HepG2 (cell line): ENCODE results near the gene NCOA6. TPM values are rescaled to one million over a fixed set of nuclear protein-coding genes. Genes with fewer than 3 reads are reported as not detected.

Experiments used
- ARHGAP35 ChIP-seq: sonication (generic); formaldehyde crosslinking; IDR thresholded peaks from 2 replicates; pipeline ENCODE4 v1.9.0; 2022; ENCODE audit warnings: mild to moderate bottlenecking, inconsistent platforms, moderate library complexity, missing genetic modification reagents, borderline replicate concordance
- ATF7-NPFF ChIP-seq: sonication (generic); formaldehyde crosslinking; IDR thresholded peaks from 2 replicates; pipeline ENCODE4 v1.8.1; 2023; ENCODE audit warnings: mild to moderate bottlenecking, low read depth, missing genetic modification reagents, moderate library complexity
- CAMTA2 ChIP-seq: sonication (generic); formaldehyde crosslinking; IDR thresholded peaks from 2 replicates; pipeline ENCODE4 v1.4.0; 2020; ENCODE audit warnings: mild to moderate bottlenecking, missing genetic modification reagents, borderline replicate concordance
- CBX2 ChIP-seq, 2 experiments: fragments of 200-600 bp in 1 of 2; sonication (generic); formaldehyde crosslinking in 1 of 2; IDR thresholded peaks; 2 replicates each; pipeline versions ENCODE4 v1.7.0 to v1.8.1; 2018 to 2022; ENCODE audit warnings: low read depth in 2 of 2, low read length in 1 of 2, mild to moderate bottlenecking in 1 of 2, missing genetic modification reagents in 1 of 2
- GABPA ChIP-seq, 2 experiments: IDR thresholded peaks; 2 replicates each; pipeline ENCODE4 v1.6.1; 2011 to 2016; ENCODE audit warnings: low read depth in 2 of 2, low read length in 1 of 2, missing biosample characterization in 1 of 2, missing genetic modification characterization in 1 of 2
- KAT8 ChIP-seq: IDR thresholded peaks from 2 replicates; pipeline ENCODE4 v1.6.1; 2016; ENCODE audit warnings: missing genetic modification reagents, missing compliant biosample characterization
- POGK ChIP-seq: sonication (generic); formaldehyde crosslinking; conservative IDR thresholded peaks from 2 replicates; pipeline ENCODE4 v1.8.0; 2022; ENCODE audit warnings: mild to moderate bottlenecking, moderate library complexity, missing genetic modification reagents
- SMAD1 ChIP-seq: sonication (generic); formaldehyde crosslinking; IDR thresholded peaks from 2 replicates; pipeline ENCODE4 v1.4.0; 2020; ENCODE audit warnings: missing genetic modification reagents, low read depth, mild to moderate bottlenecking, borderline replicate concordance
- ZMYM3 ChIP-seq: sonication (generic); formaldehyde crosslinking; IDR thresholded peaks from 2 replicates; pipeline ENCODE4 v1.5.1; 2020; ENCODE audit warnings: mild to moderate bottlenecking, missing genetic modification reagents
- ZNF142 ChIP-seq: sonication (generic); formaldehyde crosslinking; IDR thresholded peaks from 2 replicates; pipeline ENCODE4 v1.4.0; 2020; ENCODE audit warnings: missing genetic modification reagents
- ZNF362 ChIP-seq: sonication (generic); formaldehyde crosslinking; IDR thresholded peaks from 2 replicates; pipeline ENCODE4 v1.4.0; 2020; ENCODE audit warnings: missing genetic modification reagents, mild to moderate bottlenecking, borderline replicate concordance
- ZNF629 ChIP-seq: sonication (generic); formaldehyde crosslinking; conservative IDR thresholded peaks from 2 replicates; pipeline ENCODE4 v1.5.0; 2020; ENCODE audit warnings: missing genetic modification reagents
- ZNF678 ChIP-seq: sonication (generic); formaldehyde crosslinking; IDR thresholded peaks from 2 replicates; pipeline ENCODE4 v1.4.0; 2020; ENCODE audit warnings: mild to moderate bottlenecking, missing genetic modification reagents
- polyA plus RNA-seq, 8 experiments: library from polyadenylated mRNA; depleted of rRNA in 3 of 8; stranded (reverse) in 7 of 8; unstranded in 1 of 8; fragments of >200 nt; fragmentation: Illumina TruSeq in 4 of 8; extraction: Trizol in 4 of 8; gene quantifications; 2 replicates each; pipeline versions ENCODE4 v1.2.1 to v1.2.3, GENCODE V29; 2011 to 2016; ENCODE audit warnings: low read depth in 4 of 8, missing spikeins in 1 of 8, mixed read lengths in 1 of 8; ENCODE audit not compliant: insufficient read depth in 1 of 8
- total RNA-seq, 5 experiments: library from RNA; depleted of rRNA; stranded (reverse); fragments of >200 nt; fragmentation: Illumina TruSeq; extraction: Trizol; gene quantifications; 2 replicates each; pipeline ENCODE4 v1.2.3, GENCODE V29; 2016; ENCODE audit warnings: low read depth in 1 of 5

The NCOA6 gene
- total and polyA plus RNA-seq, 2 of the 13 experiments (the other 11 are each of a cell fraction or from before 2014, with no cell fraction given) = 11.2 to 29.3 TPM

- TF ChIP-seq ZNF142 (0 out of 2 replicates have a peak, but pooled peaks have one; percentile 21), ATF7-NPFF (CRISPR knock-in tag) (peak; percentile 83; the same call in 1 of the 2 replicates), CBX2 (IDR thresholded peaks at IDR 0.05; ENCODE audit: low read depth, low read length) (no peak), CBX2 (CRISPR knock-in tag; IDR thresholded peaks at IDR 0.05; ENCODE audit: low read depth) (peak; percentile 80; the same call in 1 of the 2 replicates), ZNF629 (CRISPR knock-in tag) (peak; percentile 42; the same call in 1 of the 2 replicates), SMAD1 (CRISPR knock-in tag) (no peak), CAMTA2 (CRISPR knock-in tag) (0 out of 2 replicates have a peak, but pooled peaks have one; percentile 34), POGK (CRISPR knock-in tag) (peak; percentile 43; the same call in 1 of the 2 replicates), ZNF678 (CRISPR knock-in tag) (0 out of 2 replicates have a peak, but pooled peaks have one; percentile 24), ZMYM3 (peak; percentile 92), ZNF362 (0 out of 2 replicates have a peak, but pooled peaks have one; percentile 5), GABPA (IDR thresholded peaks at IDR 0.05; ENCODE audit: low read depth, low read length) (no peak), GABPA (CRISPR knock-in tag; IDR thresholded peaks at IDR 0.05; ENCODE audit: low read depth) (peak; percentile 12; the same call in 1 of the 2 replicates), KAT8 (peak; percentile 39), ARHGAP35 (0 out of 2 replicates have a peak, but pooled peaks have one; percentile 12)
Observed at GRCh38 chr20:34703061-34703423, 122.4 kb downstream of the NCOA6 start (continued).
